RPMI8226 (cell line): ENCODE measurements around the gene CLBA1.

Source experiments
- DNase-seq: peaks from one replicate; pipeline ENCODE4 v3.0.0-alpha.2; 2015

Gene CLBA1

GRCh38 chr14:104980611-104981531 is 4.7 kb upstream of the CLBA1 start:
- DNase-seq = no peak

DNA sequence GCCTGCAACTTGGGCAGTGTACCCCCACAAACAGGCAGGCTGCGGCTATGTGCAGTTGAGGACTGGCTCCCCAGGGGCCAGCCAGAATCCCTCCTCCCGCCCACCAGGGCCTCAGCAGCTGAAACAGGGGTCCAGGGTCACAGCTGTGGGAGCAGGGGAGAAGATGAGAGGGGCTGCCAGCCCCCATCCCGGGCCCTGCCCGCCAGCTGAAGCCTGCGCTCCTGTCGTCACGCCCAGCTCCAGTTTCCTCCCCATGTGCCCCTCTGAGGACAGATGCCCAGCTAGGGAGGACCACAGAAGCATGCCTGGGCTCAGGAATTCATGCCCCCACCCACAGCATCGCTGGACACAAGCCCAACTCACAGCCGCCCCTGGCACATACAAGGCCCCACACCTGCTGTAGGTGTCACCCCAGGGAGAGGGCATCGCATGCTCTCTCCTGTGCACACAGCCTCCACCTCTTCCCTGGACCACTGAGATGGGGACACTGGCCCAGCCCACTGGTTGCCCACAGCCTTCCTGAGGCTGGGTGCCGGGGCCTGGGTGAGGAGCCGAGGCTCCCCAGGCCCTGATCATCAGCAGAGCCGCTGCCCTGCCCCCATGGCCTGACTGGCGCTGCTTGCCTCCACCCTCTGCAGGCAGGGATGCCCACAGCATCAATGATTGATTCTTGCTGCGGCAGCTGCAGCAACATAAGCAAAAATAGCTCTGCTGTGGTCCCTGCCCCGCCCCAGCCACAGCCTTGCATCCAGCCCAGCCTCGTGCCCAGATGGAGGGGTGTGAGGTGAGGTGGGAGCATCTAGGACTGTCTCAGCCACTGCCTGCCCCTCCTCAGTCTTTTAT is 3.7 kb upstream of the CLBA1 start:
- DNase-seq = peak; percentile 29

DNA sequence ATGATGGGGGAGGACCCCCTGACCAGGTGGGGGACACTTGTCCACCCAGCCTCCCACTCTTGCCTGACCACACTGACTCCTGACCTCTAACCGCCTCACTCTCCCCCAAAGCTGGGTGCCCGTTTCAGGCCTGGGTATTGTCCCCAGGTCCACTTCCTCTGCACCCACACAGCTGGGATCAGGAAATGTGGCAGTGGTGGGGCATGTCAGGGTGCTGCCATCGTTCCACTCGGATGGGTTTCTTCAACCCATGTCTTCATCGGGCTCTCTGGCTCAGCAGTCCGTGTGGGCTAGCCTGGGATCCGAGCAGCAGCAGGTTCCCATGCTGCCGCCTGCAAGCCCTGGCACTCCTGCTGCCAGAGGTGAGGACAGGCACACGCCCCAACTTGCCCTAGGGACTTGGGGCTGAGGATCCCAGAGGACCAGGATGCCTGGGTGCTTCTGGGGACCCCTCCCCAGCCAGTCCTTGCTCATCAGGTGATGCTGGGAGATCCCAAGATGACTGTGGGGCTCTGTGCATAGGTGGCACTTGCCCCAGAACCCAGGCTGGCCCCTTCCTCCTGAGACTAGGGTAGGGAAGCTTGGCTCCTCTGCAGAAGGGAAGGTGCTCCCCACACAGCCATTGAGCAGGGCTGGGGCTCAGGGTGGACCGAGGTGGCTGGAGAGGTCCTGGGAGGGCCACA is 2.9 kb upstream of the CLBA1 start:
- DNase-seq = no peak

GRCh38 chr14:104983231-104983721 is 2.3 kb upstream of the CLBA1 start:
- DNase-seq = peak; percentile 46

DNA sequence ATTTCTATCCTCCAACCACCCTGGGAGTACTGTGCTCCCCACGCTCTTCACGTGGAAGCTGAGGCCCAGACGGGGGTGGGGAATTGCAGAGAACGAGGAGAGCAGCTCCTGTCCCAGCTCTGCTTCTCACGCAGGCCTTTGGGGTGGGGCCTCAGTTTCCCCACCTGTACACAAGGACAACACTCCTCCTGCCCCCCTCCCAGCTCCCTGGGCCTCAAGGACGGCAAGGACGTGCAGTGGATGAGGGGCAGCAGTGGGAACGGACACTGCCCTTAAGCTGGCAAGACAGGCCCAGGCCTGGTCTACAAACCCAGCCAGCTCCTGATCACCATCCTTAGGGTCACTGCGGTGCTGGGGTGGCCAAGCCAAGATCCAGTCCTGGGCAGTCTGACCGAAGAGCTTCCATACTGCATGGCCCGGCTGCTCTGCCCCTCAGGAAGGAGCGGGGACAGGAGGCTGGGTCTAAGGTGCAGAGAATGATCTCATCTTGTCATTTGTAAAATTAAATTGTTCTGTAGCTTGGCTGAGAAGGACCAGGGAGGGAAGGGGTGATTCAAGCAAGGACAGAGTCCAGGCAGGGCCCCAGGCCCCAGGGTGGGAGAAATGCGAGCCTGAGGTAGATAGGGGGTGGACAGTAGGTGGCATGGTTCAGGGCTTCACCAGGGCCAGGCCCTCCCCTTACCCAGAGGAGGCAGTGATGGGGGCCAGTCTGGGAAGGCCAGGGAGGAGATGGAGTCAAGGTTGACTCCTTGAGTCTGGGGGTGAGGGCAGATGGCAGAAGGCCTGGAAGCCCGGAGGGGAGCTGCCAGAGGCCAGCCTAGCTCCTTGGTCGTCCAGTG is 1.3 kb upstream of the CLBA1 start:
- DNase-seq = no peak

- DNase-seq = no peak
These were observed 1.0 kb downstream of the CLBA1 start for GRCh38 chr14:104986487-104987164.

DNA sequence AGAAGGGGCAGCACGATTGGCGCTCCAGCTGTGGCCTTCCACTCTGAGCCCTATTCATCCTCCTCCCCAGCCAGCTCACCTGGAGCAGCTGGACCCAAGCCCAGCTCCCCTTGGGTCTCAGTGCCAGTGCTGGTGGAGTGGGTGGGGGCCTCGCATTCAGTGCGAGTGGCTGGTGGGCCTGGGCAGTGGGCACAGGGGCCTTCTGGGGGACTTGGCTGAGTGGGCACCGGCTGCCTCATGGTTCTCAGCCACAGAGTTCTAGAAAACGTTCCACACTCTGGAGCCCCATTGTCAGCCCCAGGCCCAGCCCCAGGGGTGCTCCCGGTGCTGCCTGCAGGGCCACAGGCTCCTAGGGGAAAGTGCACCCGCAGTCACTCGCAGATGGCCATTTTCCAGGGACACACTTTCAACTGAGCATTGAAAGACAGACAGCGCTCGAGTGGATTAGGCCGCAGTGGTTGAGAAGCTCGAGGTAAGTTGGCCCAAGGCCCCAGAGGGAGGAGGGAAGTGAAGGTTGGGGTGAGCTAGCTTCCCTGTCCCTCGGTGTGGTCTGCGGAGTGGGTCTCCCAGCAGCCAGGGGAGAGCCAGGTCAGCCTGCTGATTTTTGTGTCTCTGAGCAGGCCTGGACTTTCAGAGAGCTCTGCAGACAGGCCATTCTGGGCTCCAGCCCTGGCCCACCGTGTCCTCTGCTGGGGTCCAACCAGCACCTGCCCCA is 3.8 kb downstream of the CLBA1 start:
- no peak for DNase-seq

GRCh38 chr14:104989951-104990303 is 4.3 kb downstream of the CLBA1 start:
- DNase-seq = no peak

GRCh38 chr14:104991896-104992230 is 6.3 kb downstream of the CLBA1 start:
- no peak for DNase-seq

DNA sequence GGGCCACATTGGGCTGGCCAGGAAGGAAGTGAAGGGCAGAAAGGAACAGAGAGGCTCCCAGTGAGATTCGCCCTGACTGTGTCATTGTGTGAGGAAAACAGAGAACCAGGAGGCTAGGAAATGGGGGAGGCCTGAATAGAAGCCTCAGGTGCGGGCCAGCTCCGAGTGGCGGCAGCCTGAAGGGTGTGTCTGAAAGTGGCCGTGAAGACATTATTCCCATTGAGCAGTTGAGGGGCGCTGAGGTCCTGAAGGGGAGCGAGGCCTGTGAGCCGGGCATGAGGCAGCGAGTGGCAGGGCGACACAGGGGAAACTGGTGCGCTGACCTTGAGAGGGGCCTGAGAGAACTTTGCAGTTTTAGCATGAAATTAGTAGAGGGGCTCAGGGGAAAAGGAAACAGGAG is 6.9 kb downstream of the CLBA1 start:
- no peak for DNase-seq

DNA sequence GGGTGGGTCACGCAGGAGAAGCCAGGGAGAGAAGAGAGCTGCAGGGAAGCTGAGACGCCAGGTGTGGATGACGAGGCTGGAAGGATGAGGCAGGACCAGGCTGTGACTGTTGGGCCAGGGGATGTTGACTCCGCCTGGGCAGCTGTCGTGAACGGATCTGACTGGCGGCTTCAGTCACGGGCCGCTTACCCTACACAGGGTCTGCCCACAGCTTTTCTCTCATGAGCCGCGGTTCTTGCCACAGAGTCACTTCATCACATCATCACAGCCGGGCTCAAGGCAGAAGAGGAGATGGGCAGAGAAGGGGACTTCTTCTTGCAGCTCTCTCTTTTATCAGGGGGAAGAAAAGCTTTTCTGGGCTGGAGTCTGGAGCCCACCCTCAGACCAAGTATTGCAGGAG is 7.7 kb downstream of the CLBA1 start:
- DNase-seq = no peak

GRCh38 chr14:104993808-104994591 is 8.4 kb downstream of the CLBA1 start:
- no peak for DNase-seq

DNA sequence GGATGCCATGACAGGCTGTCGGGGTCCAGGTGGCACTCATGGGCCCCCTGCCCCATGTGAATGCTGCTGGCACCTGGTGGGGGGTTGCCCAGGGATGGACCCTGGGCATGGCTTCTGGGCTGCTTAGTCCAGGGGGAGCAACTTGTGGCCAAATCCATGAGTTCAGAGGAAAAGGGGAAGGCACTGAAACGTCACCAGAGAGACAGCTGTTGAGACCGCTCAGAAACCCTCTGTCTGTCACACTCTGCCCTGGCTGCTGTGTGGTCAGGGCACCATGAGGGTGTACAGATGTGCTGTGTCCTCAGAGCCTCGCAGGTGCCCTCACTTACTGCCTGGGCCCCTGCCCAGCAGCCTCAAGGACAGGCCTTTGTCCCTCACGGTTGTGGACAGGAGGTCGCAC is 9.4 kb downstream of the CLBA1 start:
- DNase-seq = no peak

- DNase-seq = no peak
These were observed 10.4 kb downstream of the CLBA1 start for GRCh38 chr14:104996032-104996431.

GRCh38 chr14:104996483-104996882 is 10.9 kb downstream of the CLBA1 start:
- no peak for DNase-seq

DNA sequence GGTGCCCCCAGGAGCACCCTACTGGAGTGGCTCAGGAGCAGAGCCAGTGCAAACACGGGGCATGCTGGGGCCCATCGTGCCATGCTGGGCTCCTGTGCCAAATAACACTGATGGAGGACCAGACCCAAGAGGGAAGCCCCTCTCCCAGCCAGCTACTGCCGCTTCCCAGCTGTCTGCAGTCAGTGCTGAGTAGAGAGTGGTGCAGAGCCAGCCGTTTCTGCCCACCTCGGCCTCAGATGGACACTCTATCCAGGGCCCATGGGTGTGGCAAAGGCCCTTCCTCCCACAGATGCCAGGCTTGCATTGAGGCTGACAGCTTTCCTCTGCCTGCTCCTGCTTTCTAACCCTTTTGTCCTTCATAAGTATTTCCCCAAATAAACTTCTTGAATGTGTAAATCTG is 13.2 kb downstream of the CLBA1 start:
- no peak for DNase-seq

DNA sequence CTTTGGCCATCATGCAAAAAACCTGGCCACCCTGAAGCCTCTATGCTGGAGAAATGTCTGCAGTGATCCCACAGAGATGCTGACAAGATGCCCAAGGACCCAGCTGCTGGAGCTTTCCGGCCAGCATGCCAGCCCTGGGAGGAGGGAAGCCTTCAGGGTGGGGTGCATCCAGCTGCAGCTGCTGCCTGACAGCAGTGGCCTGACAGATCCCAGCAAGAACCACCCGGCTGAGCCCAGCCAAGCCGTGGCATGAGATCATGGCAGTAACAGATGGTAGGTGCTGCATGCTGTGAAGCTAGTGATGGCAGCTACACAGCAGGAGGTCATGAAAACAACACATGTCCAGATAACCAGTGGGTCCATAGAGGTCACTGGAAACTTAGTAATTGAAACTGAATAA is 13.8 kb downstream of the CLBA1 start:
- no peak for DNase-seq

GRCh38 chr14:105005329-105005928 is 19.8 kb downstream of the CLBA1 start:
- no peak for DNase-seq

DNA sequence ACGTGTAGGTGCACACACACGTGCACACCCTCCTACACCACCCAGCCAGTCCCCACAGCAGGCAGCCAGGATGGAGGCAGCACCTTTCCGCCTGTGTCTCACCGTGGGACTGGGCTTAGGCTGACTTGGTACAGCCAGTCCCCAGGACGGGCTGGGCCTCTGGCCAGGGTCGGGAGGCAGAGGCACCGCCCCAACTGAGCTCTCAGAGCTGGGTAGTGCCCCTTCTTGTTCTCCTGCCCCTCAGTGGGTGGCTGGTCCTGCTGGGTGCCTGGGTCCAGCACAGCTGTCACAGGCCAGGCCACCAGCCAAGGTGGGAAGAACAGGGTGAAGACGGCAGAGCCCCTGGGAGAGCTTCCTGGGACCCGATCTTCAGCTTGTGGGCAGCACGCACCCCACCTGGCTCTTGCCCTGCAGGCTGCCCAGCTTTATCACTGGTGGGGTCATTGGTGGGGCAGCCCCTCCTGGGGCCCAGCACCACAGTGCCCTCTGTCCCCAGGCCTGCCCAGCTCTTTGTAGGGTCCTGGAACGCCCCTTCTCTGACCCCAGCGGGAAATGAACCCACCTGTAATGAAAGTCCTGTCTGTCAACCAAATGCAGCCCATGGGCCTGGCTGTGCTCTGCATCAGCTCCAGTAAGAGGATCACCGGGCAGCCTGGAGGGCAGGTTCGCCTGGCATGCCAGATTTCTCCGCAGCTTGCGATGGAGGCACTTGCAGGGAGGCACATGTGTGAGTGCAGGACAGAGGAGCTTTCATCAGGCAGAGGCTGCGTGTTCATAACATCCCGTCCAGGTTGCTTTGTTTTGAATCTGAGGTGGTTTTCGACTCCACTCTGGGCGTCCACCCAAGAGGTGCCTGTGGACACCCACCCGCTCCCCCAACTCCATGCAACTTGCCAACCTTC is 20.6 kb downstream of the CLBA1 start:
- DNase-seq = no peak
